ENCODE data around the gene IL22RA1. TPM values are rescaled to one million over a fixed set of nuclear protein-coding genes. Genes with fewer than 3 reads are reported as not detected.

Gene IL22RA1
- total RNA-seq, 2 donors from 2014 or later: 26.6 to 40.0 TPM

GRCh38 chr1:24119859-24120756, 22.8 kb downstream of the IL22RA1 start:
- ATAC-seq: peak; percentile 69
- peak; percentile 66 to 84 for DNase-seq
- intact Hi-C loops (cut with DNase I, micrococcal nuclease): no loop called here

- peak; percentile 34 for ATAC-seq
These were observed 23.5 kb downstream of the IL22RA1 start for GRCh38 chr1:24119489-24119858.

DNA sequence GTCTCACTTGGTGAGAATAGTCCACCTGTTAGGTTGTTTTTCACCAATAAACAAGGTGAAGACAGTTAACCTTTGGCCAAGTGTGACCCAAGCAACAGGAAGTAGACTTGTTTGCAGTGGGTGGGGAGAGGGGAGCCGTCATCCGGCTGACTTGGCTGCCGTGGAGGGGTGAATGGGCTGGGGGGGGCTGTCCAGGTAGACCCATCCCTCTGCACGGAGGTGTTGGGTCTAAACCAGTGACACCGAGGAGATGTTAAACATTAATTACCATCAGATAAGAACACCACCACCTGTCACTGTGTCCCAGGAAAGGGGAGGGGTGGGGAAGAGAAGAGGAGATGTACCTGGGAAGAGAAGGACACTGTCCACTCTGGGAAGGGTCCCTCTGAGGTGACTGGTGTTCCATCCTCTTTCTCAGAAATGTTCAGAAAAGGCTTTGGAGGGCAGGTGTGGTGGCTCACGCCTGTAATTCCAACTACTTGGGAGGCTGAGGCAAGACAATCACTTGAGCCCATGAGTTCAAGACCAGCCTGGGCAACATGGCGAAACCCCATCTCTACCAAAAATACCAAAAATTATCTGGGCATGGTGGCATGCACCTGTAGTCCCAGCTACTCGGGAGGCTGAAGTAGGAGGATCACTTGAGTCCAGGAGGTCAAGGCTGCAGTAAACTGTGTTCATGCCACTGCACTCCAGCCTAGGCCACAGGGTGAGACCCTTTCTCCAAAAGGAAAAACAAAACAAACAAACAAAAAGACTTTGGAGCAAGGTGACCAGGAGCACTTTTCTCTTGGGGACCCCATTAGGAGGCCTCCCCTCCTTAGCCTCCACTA, 24.3 kb downstream of the IL22RA1 start:
- intact Hi-C loops (cut with DNase I, micrococcal nuclease): no loop called here
- ATAC-seq: peak; percentile 68
- DNase-seq: peak; percentile 62 to 82

More at GRCh38 chr1:24119489-24119858, 23.5 kb downstream of the IL22RA1 start:
- intact Hi-C loops (cut with DNase I, micrococcal nuclease): no loop called here
- no peak for DNase-seq

DNA sequence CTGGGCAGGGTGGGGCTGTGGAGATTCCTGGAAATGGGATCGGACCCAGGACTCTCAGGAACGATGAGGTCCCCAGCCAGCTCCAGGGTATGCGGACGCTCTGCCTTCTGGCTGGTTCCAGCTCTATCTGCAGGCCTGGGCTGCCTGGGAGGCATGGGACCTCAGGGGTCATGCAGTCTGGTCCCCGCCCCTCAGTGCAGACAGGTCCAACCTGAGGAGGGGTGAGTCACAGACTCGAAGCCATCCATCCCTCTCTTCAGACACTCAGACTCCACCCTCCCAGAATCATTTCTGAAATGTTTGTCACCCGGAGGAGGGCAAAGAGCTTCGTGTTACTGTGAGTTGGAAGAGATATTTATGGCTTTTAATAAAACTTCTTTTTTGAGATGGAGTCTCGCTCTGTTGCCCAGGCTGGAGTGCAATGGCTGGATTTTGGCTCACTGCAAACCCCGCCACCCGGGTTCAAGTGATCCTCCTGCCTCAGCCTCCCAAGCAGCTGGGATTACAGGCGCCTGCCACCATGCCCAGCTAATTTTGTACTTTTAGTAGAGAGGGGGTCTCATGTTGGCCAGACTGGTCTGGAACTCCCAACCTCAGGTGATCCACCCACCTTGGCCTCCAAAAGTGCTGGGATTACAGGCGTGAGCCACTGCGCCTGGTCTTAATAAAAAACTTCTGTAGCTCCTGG, 25.1 kb downstream of the IL22RA1 start:
- DNase-seq: peak; percentile 42 to 63
- intact Hi-C loops (cut with DNase I, micrococcal nuclease): no loop called here
- peak; percentile 46 for ATAC-seq

GRCh38 chr1:24117132-24117531, 25.8 kb downstream of the IL22RA1 start:
- intact Hi-C loops (cut with DNase I, micrococcal nuclease): no loop called here
- ATAC-seq: no peak
- DNase-seq: no peak

DNA sequence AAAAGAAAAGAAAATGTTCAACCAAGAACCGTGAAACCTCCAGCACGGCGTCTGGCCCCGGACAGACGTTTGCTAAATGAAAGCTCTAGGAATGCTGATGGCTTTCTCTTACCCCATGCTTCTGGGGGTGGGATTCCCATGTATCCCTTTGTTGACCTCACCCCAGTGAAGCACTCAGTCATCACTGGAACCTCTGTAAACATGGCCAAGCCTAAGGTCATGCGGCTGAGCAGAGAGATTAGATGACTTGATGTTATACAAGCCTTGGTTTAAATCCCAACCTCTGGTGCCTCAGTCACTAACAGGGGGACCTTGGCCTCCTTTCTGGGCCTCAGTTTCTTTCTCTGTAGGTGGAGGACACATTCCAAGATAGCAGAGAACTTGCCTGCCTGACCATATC, 28.2 kb downstream of the IL22RA1 start:
- no peak for DNase-seq
- intact Hi-C loops (cut with DNase I, micrococcal nuclease): no loop called here
- no peak for ATAC-seq

GRCh38 chr1:24113641-24114033, 29.3 kb downstream of the IL22RA1 start:
- DNase-seq (no peak), ATAC-seq (no peak)
- intact Hi-C loops (cut with DNase I, micrococcal nuclease): no loop called here

DNA sequence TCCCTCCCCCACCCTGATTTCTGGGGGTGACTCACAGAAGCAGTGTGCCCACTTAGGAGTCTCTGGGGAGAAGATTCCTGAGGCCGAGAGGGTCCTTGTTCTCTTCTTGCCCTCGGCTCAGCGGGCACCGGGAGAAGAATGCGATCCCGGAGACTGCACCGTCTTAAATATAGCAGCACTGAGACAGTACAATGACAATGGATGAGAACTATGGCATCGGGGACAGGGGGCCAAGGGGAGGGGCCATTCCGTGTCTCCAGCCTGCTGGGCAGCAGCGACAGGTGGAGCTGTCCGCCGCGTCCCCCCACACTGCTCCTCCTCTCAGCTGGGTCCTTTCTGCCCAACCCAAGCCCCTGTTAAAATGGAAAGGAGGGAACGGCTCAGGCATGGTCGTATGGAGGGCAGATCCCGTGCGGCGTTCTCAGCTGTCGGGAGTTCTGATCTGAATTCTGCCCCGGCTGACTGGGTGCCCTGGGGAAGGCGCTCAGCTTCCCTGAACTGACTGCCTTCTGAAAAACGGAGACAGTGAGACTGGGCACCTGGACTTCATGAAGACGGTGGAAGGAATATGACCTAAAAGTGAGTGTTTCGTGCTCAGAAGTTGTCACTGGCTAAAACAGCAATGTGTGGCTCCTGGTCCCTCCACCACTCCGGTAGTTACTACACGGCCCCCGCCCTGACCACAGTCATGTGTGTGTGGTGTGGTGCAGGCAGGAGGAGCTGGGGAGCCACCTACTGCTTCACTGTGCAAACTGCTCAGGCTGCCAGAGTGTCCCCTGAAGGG, 30.8 kb downstream of the IL22RA1 start, which contains the start of gene MYOM3:
TSS of gene MYOM3 (minus strand) at position 140 of the 784 bp plus-strand sequence. CDS start 3,499 bp downstream, outside the sequence.
- DNase-seq (peak; percentile 79 to 81), ATAC-seq (peak; percentile 78)
- intact Hi-C loops (cut with DNase I, micrococcal nuclease): no loop called here

- intact Hi-C loops (cut with DNase I, micrococcal nuclease): no loop called here
- no peak for DNase-seq
- no peak for ATAC-seq
These were observed 31.5 kb downstream of the IL22RA1 start for GRCh38 chr1:24111262-24111995.

DNA sequence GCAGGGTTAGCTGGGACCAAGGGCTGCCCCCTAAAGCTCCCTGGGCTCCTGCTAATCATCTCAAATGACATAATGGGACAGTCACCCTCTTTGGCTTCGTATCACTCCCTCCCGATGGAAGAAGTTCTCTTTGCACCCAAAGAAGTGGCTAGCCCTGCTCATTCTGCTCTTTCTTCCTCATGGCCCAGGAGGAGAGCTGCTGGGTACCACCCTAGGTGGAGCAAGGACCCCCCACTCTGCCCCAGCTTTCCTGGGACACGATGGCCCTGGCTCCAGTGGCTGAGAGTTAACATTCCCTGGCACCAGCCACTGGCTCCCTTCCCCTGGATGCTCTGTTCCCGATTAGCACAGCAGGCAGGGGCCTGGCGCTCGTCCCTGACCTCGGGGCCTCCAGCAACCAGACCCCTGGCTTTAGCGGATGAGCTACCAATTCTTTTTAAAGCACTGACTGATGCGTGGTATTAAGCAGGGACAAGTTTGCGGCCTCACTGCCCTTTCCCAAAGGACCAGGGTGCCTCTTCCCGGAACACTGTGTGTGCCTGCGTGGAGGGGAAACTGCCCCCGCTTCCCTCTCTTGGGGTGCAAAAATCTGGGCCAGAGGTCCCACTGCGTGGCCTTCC, 32.2 kb downstream of the IL22RA1 start:
- DNase-seq (no peak), ATAC-seq (no peak)
- intact Hi-C loops (cut with DNase I, micrococcal nuclease): no loop called here

GRCh38 chr1:24109686-24110475, 33.1 kb downstream of the IL22RA1 start:
- DNase-seq (no peak), ATAC-seq (no peak)
- intact Hi-C loops (cut with DNase I, micrococcal nuclease): no loop called here

DNA sequence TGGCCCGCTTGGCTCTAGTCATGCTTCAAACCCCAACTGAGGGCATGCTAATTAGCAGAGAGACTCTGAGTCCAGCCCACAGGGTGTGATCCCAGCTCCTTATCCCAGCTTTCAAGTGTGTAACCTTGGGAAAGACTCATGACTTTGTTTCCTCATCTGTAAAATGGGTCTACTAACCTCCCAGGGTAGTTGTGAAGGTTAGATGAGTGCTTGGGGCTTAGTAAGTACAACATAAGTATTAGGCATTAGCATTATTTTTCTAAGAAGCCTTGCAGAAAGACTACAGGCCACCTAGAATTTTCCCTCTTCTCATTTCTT, 33.8 kb downstream of the IL22RA1 start:
- DNase-seq: no peak
- intact Hi-C loops (cut with DNase I, micrococcal nuclease): no loop called here
- ATAC-seq: no peak

DNA sequence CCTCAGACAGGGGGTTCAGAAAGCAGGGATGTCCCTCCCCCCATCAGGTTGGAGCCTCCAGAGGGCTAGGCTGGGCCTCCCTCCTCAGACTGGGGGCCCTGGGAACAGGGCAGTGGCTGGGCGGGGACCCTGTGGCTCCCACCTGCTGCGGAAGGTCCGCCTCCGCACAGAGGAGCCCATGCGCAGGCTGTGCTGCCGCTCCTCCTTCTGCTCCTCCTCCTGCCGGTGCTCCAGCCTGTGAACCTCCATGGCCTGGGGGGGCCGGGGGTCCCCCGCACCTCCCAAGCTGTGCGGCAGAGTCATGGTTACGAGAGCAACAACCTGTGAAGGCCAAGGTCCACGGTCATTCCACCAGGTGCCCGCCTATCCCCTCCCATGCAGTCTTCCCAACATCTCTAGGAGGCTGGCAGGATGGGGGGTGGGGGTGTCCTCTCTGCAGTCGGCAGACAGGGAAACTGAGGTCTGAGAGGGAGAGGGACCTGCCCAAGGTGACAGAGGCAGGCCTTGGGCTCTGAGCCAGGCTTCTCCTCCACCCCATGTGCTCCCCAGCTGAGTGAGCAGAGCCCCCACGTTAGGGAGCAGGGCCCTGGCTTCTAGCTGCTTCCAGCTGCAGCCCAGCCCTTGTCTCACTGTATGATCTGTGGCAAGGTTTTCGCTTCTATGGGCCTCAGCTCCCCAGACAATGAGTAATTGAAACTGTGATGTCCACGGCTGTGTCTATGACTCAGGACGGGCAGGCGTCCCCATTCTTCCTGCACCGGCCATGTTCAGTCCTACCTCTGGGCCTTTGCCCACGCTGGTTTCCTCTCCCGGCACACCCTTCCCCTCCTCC, 34.4 kb downstream of the IL22RA1 start:
- DNase-seq: peak; percentile 37 to 60
- peak; percentile 58 for ATAC-seq
- intact Hi-C loops (cut with DNase I, micrococcal nuclease): no loop called here

DNA sequence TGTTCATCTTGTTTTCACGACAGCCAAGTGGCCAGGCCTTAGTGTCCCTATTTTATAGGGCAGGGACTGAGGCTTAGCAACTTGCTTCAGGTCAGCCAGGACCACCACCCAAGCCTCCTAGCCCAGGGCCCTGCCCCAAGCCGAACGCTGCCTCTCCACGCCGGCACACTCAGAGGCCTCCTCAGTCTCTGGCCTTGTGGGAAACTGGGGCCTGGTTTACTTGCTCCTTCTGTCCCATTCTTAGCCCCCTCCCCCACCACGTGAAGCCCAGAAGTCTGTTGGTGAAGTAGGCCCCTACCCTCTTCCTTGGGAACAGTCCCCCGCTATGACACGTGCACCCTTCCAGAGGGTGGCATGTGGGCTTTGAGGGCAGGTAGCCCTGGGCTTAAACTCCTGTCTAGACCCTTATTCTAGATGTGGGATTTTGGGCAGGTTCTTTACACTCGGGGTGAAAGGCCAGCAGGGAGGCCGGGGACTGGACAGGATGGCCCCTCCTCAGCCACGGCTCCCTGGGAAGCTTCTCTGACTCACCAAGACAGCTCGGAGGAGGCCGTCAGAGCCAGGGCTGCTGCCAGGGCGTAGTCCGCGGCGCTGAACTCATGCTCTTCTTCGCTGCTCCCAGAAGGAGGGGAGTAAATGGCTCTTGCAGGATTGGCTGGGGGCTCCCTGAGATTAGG, 35.3 kb downstream of the IL22RA1 start:
- DNase-seq: peak; percentile 49 to 62
- peak; percentile 65 for ATAC-seq
- intact Hi-C loops (cut with DNase I, micrococcal nuclease): no loop called here

GRCh38 chr1:24105368-24106160, 37.4 kb downstream of the IL22RA1 start:
- DNase-seq (peak; percentile 24 to 73), ATAC-seq (peak; percentile 39)
- intact Hi-C loops (cut with DNase I, micrococcal nuclease): no loop called here

Data from left colon (tissue), 2 donors.